Sigmoid colon (tissue), 7 donors: Measurements from ENCODE around the gene REXO1. TPM values are rescaled to one million over a fixed set of nuclear protein-coding genes. Genes with fewer than 3 reads are reported as not detected.

Experiments
- DNase-seq: peaks from one replicate; pipeline ENCODE4 v3.0.0-alpha.2; 2019
- H3K27ac ChIP-seq, 4 donors: fragments of 200-600 bp; sonication (generic); one replicate each; pipeline ENCODE4 v1.5.1; 2016 to 2019; ENCODE audit warnings: mild to moderate bottlenecking in 1 of 4
- H3K27me3 ChIP-seq, 3 donors: fragments of 200-600 bp; sonication (generic); one replicate each; pipeline ENCODE4 v1.5.1; 2019; ENCODE audit warnings: mild to moderate bottlenecking in 1 of 3
- H3K36me3 ChIP-seq, 4 donors: fragments of 200-600 bp; sonication (generic); one replicate each; pipeline ENCODE4 v1.5.1; 2016 to 2019
- H3K4me1 ChIP-seq, 4 donors: fragments of 200-600 bp; sonication (generic); one replicate each; pipeline ENCODE4 v1.5.1; 2017 to 2019
- H3K4me3 ChIP-seq, 4 donors: fragments of 200-600 bp; sonication (generic); one replicate each; pipeline ENCODE4 v1.5.1; 2017 to 2019; ENCODE audit warnings: mild to moderate bottlenecking in 2 of 4, moderate library complexity in 1 of 4
- H3K9me3 ChIP-seq, 4 donors: fragments of 200-600 bp in 3 of 4; sonication (generic) in 3 of 4; one replicate each; pipeline versions ENCODE4 v1.5.1 to v1.6.1; 2013 to 2019
- CTCF ChIP-seq, 4 experiments: fragments of 450-650 bp in 3 of 4; fragments of 200-600 bp in 1 of 4; IDR thresholded peaks; one replicate each; pipeline ENCODE4 v1.5.1; 2016 to 2019; ENCODE audit warnings: antibody characterized with exemption in 4 of 4, mild to moderate bottlenecking in 3 of 4, moderate library complexity in 2 of 4
- EP300 ChIP-seq, 4 donors: sonication (generic); formaldehyde crosslinking; IDR thresholded peaks; one replicate each; pipeline ENCODE4 v1.6.1; 2017; ENCODE audit warnings: antibody characterized with exemption in 4 of 4
- POLR2A ChIP-seq, 2 donors: fragments of 450-650 bp; IDR thresholded peaks; one replicate each; pipeline ENCODE4 v1.6.1; 2016; ENCODE audit warnings: antibody characterized with exemption in 2 of 2, mild to moderate bottlenecking in 2 of 2, moderate library complexity in 2 of 2
- POLR2AphosphoS5 ChIP-seq, 4 donors: sonication (generic); formaldehyde crosslinking; IDR thresholded peaks; one replicate each; pipeline ENCODE4 v1.6.1; 2017; ENCODE audit warnings: antibody characterized with exemption in 4 of 4
- WGBS, 2 donors: extraction: QIAGEN DNeasy Blood & Tissue Kit; methylation state at CpG; one replicate each; pipeline ENCODE4 v1.1.7; 2013; 5-methylcytosine and 5-hydroxymethylcytosine counted together
- intact Hi-C: fragments of 100-400 bp; cut with DNase I; formaldehyde crosslinking; loops from one replicate; pipeline ENCODE4 v1.15.1; 2023
- polyA plus RNA-seq, 3 donors: library from polyadenylated mRNA; stranded (reverse); fragments of 200-250 nt; gene quantifications; one replicate each; pipeline ENCODE4 v1.2.3, GENCODE V29; 2013
- total RNA-seq, 4 donors: library from RNA; depleted of rRNA; stranded (reverse); fragments of >200 nt; gene quantifications; one replicate each; pipeline ENCODE4 v1.1.0, GENCODE V29; 2016
- donor health status: healthy with polysubstance abuse.
- donor health status: Bipolar disorder and iron deficiency.
- donor health status: healthy.

The REXO1 gene
- total and polyA plus RNA-seq, 7 donors, result 8.6 to 61.8 (median 11.1) TPM

- H3K36me3 ChIP-seq, result no peaks in the 10 kb centered on the region
- H3K27me3 ChIP-seq, result peaks cover 4 to 15% (median 10%) of the 10 kb centered on the region in 3 donors
- no peak for TF ChIP-seq POLR2AphosphoS5 (IDR thresholded peaks at IDR 0.05)
- TF ChIP-seq EP300 (IDR thresholded peaks at IDR 0.05), result no peak
- no peak for TF ChIP-seq POLR2A (IDR thresholded peaks at IDR 0.05)
- TF ChIP-seq CTCF (IDR thresholded peaks at IDR 0.05), result no peak
- H3K4me1 ChIP-seq, result peaks cover 0 to 68% (median 59%) of the 10 kb centered on the region in 4 donors
- 0 to 1% methylated on average over 72 of the region's 72 CpGs for WGBS, 2 donors
- no peaks in the 10 kb centered on the region for H3K9me3 ChIP-seq
- peak overlapping the region; percentile 92 to 100 (median 100) for H3K4me3 ChIP-seq
- H3K27ac ChIP-seq, result peak overlapping the region; percentile 95 to 98 (median 97)
- intact Hi-C loops, result no loop called here
- DNase-seq, result no peak
These were observed 442 bp downstream of the REXO1 start for GRCh38 chr19:1847684-1848398.

DNA sequence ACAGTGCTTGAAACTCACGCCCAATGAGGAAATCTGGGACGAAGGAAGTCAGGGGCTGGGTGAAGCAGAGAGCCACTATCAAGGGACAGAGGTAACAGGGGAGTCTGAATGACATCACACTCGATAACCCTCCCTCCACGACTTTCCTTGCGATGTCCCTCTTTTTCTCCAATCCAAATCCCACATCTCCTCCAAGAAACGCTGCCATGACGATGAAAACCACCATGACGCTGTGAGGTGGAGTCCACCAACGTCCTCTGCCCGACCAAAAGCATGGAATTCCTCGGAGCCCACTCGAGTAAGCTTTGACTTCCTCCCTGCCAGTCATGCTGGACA is 967 bp downstream of the REXO1 start:
- Histone ChIP-seq H3K27ac (peak overlapping the region; percentile 95 to 98 (median 97)), H3K4me1 (peaks cover 0 to 67% (median 63%) of the 10 kb centered on the region in 4 donors), H3K9me3 (no peaks in the 10 kb centered on the region), H3K27me3 (peaks cover 4 to 11% (median 10%) of the 10 kb centered on the region in 3 donors), H3K4me3 (peak overlapping the region; percentile 92 to 100 (median 100)), H3K36me3 (no peaks in the 10 kb centered on the region)
- TF ChIP-seq POLR2AphosphoS5 (IDR thresholded peaks at IDR 0.05), result no peak
- TF ChIP-seq CTCF (IDR thresholded peaks at IDR 0.05), result no peak
- TF ChIP-seq EP300 (IDR thresholded peaks at IDR 0.05), result no peak
- no peak for TF ChIP-seq POLR2A (IDR thresholded peaks at IDR 0.05)
- intact Hi-C loops, result no loop called here
- no peak for DNase-seq
- 2 to 7% methylated on average over 12 of the region's 12 CpGs for WGBS, 2 donors

DNA sequence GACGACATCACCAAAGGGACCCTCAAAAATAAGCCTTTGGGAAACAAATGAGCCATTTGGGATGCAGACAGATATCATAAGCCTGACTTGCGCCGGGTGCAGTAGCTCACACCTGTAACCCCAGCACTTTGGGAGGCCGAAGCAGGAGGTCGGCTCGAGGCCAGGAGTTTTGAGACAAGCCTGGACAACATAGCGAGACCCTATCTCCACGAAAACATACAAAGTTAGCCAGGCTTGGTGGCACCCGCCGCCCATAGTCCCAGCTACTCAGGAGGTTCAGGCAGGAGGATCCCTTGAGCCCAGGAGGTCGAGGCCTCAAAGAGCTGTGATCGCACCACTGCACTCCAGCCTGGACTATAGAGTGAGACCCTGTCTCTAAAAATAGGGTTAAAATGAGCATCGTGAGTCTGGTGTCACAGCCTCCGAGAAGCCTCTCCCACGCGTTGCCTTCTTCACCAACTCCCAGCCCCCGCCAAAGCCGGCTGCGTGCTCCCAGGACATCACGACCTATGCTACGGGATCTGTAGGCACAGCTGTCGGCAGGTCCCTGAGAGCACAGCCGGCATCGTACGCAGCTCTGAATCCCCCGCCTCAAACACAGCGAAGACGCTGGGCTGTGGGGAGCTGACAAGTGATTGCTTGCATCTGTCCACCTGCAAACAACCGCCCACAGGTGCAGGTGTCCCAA is 1.6 kb downstream of the REXO1 start:
- 79 to 86% methylated on average over 29 of the region's 29 CpGs for WGBS, 2 donors
- Histone ChIP-seq H3K4me1 (peaks cover 0 to 67% (median 60%) of the 10 kb centered on the region in 4 donors), H3K4me3 (peak overlapping the region in 3 of 4 donors; percentile 100)

DNA sequence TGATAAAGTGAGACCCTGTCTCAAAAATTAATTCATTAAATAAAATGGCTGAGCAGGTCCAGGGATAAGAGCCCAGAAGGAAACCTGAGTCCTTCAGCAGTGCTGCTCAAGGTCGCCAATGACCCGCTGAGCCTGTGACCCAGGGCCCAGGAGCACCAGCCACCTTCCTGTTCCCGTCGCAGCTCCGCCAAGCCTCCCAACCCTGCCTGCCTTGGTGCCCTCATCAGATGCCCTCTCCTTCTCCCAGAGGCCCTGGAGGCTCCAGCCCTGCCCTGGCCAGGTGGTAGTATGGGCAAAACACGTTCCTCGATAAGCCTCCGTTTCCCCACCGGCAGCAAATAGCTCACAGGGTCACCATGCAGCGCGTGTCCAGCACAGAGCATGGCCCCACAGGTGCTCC is 2.6 kb downstream of the REXO1 start:
- H3K4me1 ChIP-seq, result peaks cover 0 to 72% (median 65%) of the 10 kb centered on the region in 4 donors
- H3K4me3 ChIP-seq, result no peak overlapping the region
- intact Hi-C loops, result no loop called here

More for the DNA sequence above, 1.6 kb downstream of the REXO1 start:
- no peak for DNase-seq
- Histone ChIP-seq H3K27me3 (peaks cover under 1 to 6% (median 5%) of the 10 kb centered on the region in 3 donors), H3K36me3 (no peaks in the 10 kb centered on the region), H3K9me3 (no peaks in the 10 kb centered on the region), H3K27ac (no peak overlapping the region)
- intact Hi-C loops, result no loop called here
- TF ChIP-seq POLR2AphosphoS5 (IDR thresholded peaks at IDR 0.05) (no peak), CTCF (IDR thresholded peaks at IDR 0.05) (no peak)

DNA sequence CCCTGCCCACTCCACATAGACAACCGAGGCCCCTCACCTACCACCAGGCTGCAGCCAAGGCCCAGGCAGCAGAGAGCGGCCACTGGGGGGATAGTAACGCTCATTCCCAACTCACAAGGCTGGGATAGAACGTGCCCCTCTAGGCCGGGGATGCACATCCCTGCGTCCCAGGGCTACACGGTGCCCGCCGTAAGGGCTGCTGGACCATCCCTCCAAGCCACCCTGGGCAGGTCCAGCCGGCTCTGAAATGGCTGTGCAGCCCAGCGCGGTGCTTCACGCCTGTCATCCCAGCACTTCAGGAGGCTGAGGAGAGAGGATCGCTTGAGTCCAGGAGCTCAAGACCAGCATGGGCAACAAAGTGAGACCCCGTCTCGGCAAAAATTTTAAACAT is 3.2 kb downstream of the REXO1 start:
- 86 to 92% methylated on average over 16 of the region's 16 CpGs for WGBS, 2 donors
- intact Hi-C loops, result no loop called here
- H3K36me3 ChIP-seq, result no peaks in the 10 kb centered on the region
- no peak overlapping the region for H3K4me3 ChIP-seq
- no peak overlapping the region for H3K27ac ChIP-seq
- H3K4me1 ChIP-seq, result peaks cover 0 to 72% (median 66%) of the 10 kb centered on the region in 4 donors
- no peaks in the 10 kb centered on the region for H3K9me3 ChIP-seq
- no peak for DNase-seq
- H3K27me3 ChIP-seq, result no peaks in the 10 kb centered on the region
- no peak for TF ChIP-seq CTCF (IDR thresholded peaks at IDR 0.05)
- no peak for TF ChIP-seq EP300 (IDR thresholded peaks at IDR 0.05)
- TF ChIP-seq POLR2AphosphoS5 (IDR thresholded peaks at IDR 0.05), result no peak

More for the DNA sequence above, 2.6 kb downstream of the REXO1 start:
- Histone ChIP-seq H3K27me3 (no peaks in the 10 kb centered on the region), H3K36me3 (no peaks in the 10 kb centered on the region), H3K9me3 (no peaks in the 10 kb centered on the region), H3K27ac (no peak overlapping the region)
- DNase-seq, result no peak
- TF ChIP-seq EP300 (IDR thresholded peaks at IDR 0.05) (no peak), POLR2AphosphoS5 (IDR thresholded peaks at IDR 0.05) (no peak), POLR2A (IDR thresholded peaks at IDR 0.05) (no peak)
- 91 to 92% methylated on average over 11 of the region's 11 CpGs for WGBS, 2 donors
